ENCODE results near the gene CELF2.
"Not testable (repeated sequence)": the region's sequence is repeated elsewhere in the genome, so short reads cannot be mapped to it uniquely, and the experiment has no call there.

CELF2 gene

DNA sequence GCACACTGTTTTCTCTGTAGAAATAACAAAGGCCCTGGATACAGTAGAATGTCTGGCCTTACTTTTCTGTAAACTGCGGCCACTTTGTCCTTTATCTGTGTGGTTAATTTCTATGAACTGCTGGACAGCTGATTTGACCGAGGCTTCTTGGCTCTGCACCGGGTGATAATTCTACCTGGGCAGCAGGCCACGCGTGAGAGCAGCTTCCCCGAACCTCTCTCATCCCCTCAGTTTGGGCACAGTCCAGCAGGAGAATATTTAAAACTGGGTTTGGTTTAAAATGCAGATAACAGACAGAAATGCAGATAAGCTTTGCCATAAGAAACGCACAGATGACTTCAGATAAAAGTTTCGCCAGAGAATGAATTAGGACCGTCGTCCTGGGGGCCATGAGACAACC is 81.0 kb downstream of the CELF2 start:
- DNase-seq: no peak

DNA sequence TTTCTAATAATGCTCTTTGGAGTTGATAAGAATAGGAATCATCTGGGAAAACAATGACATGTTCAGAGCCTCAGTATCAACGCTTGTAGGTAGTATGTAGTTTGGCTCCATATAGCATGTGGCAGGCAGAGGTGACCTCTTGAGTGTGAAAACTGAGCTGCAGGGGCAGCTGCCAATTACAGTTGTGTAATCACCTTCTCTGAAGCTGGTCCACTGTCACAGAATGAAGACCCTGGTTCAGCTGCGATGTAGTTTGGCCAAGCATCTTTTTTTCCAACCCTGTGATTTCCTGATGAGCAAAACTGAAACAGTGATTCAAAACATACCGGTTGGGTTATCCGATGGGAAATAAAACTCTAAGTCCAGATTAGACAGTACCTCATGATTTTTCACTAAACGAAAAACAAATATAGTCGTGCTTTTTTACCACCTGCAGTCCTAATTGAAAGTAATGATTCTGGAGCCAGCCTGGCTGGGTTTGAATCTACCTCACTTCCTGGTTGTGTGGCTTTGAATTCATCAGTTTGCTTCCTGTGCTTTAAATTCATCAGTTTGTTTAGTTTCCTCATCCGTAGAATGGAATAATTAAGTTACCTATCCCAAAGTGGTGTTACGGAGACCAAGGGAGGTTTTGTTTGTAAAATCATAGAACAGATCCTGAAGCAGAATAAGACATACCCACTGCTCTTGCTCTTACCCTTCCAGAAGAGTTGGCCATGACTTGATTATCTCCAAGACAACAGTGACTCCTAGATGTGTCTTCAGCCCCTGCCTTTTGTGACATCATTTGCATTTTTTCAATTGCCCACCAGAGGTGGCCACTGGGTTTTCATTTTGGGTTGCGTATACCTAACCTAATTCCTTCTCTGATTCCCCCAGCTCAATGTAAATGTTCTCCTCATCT is 87.4 kb downstream of the CELF2 start:
- DNase-seq: no peak

DNA sequence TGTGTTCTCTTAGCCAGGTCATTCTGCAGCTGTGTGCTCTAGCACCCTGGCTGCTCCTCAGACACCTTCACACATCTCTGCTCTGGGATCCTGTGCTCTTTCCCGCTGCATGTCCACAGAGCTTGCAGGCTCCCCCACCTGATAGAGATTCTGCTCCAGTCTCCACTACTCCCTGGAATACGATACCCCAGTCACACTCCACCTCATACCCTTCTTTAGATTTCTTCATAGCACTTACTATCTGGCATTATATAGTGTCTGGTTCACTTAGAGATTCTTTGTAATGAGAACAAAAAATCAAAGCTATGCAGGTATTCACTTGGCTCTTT is 88.0 kb downstream of the CELF2 start:
- DNase-seq: no peak

DNA sequence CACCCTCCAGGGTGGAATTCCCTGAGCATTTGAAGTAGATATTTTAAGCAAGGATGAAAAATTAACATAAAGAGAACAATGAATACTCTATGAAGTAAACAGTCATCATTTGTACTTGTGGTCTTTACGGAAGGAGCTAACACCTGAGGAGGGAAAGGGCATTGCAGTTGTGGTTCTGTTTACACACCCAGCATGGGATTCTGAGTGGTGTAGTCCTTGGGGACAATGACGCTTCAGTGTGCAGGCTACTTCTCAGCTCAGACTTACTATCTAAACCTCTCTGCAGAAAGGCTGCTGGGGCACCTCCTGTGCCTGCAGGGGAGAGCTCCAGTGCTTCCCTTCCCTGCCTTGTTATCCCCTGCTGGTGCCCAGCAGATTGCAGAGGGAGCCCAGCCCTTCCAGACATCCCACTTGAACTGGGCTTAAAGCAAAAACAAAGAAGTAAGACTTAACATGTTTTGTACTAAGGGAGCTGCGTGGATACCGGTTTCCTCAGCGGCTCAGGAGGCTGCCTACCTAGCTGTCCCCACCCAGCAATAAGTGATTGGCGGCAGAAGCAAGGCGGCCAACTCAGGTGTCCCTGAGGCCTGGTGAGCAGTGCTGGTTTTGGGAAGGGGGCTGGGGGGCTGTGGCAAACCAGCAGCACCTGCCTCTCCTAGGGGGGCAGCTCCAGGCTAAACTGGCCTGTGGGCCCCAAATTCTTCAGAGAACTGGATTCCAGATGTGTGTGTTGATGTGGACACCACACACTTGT is 89.1 kb downstream of the CELF2 start:
- DNase-seq: no peak

DNA sequence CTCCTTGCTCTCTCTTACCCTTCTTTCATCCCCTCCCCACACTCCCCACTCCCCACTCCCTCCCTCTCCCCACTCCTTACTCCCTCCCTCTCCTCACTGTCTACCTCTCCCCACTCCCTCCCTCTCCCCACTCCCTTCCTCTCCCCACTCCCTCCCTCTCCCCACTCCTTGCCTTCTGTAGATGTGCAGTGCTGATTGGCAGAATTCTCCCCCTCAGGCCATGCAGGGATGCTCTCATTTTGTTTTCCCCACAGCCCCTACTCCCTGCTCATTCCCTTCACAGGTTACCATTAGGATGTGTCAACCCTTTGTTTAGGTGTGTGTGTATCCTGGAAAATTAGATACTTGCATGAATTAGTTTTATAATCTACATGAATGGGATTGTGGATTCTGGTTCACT is 90.3 kb downstream of the CELF2 start:
- no peak for DNase-seq

DNA sequence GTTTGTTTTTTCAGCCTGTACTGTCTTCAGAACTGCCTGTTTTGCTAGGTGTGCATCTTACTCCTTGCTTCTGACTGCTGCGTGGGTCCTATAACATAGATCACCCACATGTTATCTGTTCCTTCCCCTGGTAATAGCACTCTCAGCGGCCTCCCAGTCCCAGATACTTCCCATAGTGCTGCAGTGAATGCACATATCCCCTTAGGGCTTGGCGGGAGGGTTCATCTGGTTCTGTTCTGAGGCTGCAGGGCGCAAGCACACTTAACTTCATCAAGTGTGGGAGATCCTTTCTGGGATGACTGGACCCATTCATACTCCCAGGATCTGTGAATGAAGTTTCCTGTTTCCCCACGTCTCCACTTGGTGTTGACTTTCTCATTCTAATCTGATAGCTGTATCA is 90.7 kb downstream of the CELF2 start:
- DNase-seq: no peak

DNA sequence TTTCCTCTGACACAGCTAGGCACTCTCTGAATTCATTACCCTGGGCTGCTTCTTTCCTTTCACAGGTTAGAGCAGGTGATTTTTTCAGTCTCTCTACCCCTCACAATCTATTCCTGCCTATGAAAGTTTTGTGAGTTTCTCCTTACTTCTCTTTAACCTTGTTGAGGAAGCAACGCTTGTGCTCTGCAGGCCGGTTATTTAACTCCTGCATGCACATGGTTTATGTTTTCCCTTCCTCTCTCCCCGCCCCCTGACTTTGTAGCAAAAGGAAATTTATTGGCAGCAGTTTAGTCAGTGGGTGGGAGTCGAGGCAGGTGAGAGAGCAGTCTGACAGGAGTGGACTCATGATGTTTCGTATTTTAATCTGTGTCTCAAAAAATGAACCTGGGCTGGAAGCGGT is 91.9 kb downstream of the CELF2 start:
- no peak for DNase-seq

DNA sequence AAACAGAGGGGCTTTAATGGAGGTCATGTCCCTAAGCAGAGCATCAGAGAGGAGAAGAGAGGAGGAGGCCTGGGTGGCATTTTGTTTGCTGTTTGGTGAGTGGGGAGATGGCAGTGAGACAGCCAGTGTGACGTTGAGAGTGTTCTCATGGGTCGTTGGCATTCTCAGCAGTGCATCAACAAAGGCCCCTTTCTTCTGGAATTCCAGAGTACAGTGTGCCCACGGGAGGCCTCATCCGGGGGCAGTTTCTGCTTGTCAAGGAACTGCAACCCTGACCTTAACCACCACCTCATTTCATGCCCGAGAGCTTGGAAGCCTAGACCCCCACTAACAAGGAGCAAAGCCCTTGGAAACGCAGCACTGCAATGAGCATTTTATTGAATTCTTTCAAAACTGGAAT is 92.9 kb downstream of the CELF2 start:
- DNase-seq: no peak

DNA sequence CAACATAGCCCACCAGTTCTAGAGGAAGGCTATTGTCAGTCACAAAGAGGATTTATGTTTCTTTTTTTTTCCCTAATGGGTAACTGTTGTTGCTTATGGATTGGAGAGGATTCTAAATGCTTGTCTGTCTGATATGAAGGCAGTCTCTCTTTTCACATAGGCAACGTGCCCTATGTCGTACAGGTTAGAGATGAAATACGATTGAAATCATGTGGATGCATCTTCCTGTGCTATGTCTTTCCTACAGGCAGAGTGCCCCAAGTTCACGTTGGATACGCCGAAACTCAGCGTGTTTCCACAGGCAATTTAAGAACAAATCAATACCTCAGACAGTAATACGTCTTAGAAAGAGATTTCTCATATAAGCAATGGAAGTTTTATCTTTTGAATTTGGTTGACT is 93.8 kb downstream of the CELF2 start:
- no peak for DNase-seq

DNA sequence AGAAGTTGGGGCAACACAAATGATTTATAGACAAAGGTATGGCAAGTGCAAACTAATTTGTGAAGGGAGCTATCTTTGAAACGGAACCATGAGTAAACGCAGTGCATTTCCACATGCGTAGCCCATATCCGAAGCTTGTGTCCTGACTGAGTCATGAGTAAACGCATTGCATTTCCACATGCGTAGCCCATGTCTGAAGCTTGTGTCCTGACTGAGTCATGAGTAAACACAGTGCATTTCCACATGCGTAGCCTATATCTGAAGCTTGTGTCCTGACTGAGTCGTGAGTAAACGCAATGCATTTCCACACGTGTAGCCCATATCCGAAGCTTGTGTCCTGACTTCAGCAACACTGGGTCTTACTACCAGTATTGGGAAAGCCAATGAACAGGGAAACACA is 95.0 kb downstream of the CELF2 start:
- DNase-seq: no peak

DNA sequence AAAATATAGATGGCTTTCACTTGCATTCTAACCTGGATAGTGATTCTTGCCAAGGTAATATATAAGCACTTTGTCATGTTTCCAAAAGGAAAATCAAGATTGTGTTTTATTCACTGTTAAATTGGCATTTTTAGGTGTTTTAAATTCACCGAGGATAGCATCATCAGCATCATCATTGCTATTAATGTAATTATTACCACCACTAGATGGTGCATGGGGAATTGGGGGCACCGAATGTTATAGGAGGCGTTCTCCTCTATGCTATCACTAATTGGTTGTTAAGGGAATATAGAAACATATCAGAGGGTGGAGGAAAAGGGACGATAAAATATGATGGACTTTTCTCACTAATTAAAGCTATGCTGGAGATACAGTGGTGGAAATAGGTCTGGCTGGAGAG is 95.5 kb downstream of the CELF2 start:
- no peak for DNase-seq

DNA sequence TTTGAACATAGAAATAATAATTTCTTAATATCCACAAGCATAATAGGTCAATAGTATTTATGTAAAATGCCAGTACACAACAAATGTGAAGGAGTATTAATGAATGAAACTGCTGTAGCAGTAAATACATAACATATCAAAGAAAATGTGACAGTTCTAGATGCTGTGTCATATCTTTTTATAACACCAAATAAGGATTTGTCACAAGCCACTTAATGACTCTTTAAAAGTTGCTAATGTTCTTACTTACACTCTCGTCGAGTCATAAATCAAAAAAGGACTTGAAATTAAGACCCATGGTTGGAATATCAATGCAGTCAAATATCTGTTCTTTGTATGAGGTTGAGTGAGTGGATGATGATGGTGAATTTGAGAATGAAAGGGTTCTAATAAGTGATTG is 96.6 kb downstream of the CELF2 start:
- no peak for DNase-seq

DNA sequence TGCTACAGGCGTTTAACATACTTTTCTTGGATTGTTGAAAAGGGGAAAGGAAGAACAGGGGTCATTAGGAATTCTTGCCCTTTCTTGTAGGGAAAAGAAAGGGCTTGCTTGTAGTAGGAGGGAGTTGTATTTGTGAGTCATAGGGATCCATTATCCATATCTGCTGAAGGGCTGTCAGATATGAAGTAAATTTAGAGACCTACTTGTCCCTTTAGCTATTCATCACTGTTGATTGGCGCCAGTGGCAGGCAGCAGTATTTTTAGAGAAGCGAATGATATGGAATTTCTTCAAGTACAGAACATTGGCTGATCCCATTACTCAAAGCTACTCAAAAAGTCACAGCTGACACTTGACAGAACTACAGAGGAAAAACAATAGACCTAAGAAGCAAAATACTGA is 97.7 kb downstream of the CELF2 start:
- no peak for DNase-seq

DNA sequence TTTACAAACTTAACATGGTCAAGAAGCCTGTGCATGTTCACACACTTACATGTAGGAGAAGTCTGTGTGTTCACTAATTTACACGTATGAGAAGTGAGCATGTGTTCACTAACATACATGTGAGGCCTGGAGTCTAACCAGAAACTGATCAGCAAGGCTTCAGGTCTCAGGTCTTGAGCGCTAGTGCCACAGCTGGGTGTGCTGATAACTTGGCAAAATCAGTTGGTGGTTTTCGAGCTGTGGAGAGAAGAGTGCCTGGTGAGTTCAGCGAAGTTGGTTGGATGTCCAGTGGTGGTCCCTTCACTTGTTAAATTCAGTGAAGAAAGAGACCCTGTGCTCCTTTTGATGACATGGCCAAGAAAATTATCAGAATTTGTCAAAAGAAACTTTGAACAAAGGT is 98.7 kb downstream of the CELF2 start:
- no peak for DNase-seq

DNA sequence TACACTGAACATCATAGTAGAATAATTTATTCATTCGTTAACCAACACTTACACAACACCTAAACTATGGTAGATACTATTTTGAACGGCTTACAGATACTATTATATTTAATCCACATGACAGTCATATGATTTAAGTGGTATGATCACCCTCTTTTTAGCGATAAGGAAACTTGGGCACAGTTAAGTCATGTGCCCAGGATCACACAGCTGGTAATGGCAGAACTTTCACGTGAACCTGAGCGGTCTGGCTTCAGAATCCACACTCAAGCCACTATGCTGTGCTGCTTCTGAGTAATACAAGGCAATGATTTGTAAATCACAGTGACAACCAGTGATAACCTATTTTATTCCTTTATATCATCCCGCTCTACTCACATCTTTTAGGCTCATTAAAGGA is 99.1 kb downstream of the CELF2 start:
- no peak for DNase-seq

DNA sequence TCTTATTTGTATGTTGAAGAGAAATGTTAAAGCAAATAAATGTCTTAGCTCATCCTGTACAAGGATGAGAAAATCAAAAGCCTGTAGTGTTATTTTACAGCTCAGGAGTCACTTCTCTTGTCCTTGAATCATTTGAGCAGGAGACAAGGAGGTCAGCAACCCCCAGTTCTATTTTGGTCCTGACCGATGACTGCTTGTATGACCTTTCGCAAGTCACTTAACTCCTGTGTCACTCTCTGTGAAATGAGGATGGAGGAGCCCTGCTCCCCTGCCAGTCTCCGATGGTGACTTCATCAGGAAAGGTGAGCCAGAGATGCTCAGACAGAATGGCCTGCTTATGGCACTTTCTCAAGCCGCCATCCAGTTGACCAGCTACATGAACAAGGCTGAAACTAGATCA is 101.0 kb downstream of the CELF2 start:
- no peak for DNase-seq

DNA sequence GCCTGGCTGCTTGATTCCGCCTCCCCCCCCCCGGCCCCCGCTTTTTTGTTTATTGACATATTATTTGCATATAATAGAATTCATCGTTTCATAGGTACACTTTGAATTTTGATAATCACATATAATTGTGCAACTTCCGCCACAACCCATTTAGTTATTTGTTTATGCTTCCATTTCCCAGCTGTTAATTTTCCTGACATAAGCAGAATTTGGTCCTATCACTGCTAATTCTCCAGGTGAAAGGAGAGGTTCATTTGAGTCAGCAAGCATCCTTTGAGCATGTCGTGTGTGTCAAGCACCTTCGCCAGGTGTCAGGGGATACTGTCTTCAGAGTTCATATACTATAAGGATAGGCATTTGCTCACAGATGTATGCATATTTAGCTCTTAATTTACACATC is 102.2 kb downstream of the CELF2 start:
- DNase-seq: no peak

DNA sequence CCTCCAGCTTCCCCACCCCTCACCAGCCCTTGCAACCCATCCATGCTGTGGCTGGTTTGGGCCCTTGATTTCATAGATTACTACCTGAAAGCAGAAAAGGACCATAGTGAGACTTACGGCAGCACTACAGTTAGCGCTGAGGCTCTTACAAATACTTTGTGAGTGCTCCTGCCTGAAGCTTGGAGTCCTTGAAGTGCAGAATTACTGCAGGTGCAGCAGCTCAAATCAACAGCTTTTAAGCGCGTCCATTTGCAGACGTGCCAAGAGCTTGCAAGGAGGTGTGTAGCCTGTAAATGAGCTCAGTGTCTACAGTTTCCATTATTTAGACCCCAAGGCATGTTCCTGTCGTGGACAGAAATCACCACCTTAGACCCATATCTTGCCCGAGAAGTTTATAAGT is 103.0 kb downstream of the CELF2 start:
- no peak for DNase-seq

DNA sequence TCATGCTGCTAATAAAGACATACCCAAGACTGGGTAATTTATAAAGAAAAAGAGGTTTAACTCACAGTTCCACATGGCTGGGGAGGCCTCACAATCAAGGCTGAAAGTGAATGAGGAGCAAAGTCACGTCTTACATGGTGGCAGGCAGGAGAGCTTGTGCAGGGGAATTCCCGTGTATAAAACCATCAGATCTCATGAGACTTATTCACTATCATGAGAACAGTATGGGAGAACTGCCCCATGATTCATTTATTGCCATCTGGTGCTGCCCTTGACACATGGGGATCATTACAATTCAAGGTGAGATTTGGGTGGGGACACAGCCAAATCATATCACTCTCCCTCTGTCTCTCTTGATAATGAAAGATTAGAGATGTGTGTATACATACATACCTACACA is 106.2 kb downstream of the CELF2 start:
- not testable (repeated sequence) for DNase-seq

DNA sequence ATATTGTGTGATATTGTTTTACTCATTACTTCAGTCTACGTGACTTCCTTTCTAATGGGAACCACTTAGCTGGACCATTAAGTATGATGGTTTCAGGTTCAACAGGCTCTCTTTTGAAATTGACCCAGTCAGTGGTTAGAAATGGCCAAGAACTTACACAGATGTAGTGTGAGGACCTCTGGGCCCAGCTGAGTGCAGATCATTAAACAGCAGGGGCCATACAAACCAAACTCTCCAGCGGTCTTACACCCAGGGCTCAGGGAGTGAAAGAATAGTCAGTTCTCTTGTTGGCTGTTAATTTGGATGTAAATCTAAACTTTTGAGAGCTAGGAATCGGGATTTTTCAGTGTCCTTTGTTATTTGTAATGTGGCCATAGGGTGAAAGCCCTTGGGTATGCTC is 107.3 kb downstream of the CELF2 start:
- no peak for DNase-seq

DNA sequence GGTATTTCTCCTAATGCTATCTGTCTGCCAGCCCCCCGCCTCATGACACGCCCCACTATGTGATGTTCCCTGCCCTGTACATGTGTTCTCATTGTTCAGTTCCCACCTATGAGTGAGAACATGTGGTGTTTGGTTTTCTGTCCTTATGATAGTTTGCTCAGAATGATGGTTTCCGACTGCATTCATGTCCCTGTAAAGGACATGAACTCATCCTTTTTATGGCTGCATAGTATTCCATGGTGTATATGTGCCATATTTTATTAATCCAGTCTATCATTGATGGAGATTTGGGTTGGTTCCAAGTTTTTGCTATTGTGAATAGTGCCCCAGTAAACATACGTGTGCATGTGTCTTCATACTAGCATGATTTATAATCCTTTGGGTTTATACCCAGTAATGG is 109.3 kb downstream of the CELF2 start:
- not testable (repeated sequence) for DNase-seq

DNA sequence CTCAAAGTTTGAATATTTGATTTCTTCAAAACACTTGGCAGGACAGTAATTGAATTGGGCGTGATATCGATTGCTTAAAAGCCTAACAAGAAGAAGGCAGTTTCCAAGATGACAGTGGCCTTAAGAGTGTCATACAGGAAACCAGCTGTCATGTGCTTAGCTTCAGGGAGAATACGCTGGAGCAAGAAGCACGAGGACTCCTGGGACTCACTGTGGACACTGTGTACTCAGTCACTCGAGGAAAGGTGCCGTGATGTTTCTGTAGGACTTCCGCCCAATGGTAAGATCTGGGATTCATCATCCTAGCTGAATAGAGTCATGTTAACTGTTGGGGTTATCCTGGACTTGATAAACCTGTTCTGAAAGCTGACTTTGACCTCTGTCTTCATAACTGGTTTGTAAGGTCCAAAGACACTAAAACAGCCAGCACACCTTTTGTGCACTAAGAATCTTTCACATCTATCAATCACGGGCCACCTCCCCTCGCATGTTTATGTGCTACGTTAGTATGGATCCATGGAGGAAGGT is 113.5 kb downstream of the CELF2 start:
- DNase-seq: no peak

DNA sequence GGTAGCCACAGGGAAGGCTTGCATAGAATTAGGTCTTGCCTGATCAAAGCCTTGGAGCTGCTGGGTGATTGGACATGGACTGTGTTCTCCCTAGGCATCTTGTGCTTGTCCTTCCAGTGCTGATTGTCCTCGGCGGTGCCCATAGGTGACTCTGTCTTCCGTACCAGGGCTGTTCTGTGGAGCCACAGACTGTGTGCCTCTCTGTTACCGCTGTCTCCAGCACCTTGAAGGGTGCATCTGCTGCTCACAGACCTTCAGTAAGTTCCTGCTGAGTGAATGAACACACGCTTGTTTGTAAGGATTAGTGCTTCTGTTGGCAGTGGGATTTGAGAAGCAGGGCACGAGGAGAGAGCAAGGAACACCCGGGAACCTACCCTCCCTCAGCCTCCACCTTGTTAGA is 116.7 kb downstream of the CELF2 start:
- DNase-seq: no peak

DNA sequence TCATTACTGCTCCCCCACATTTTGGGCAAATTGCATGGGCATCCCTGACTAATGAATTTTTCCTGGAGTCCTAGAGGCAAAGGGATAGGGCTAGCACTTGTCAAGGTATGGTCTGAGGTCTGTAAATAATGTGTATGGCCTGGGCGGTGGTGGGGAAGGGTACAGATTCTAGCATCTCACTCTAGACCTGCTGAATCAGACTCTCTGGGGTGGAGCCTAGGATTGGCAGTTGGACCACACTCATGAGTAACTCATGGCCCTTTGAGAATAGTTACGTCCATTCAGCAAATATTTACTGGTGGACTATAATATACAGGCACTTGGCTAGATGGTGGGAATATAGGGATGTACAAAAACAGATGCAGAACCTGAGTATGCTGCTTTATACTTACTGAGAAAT is 118.0 kb downstream of the CELF2 start:
- no peak for DNase-seq
